ENCODE results near the gene FCHO1. TPM values are rescaled to one million over a fixed set of nuclear protein-coding genes. Genes with fewer than 3 reads are reported as not detected.

FCHO1 gene
- total RNA-seq, 1 donor from 2014 or later, result 2.4 TPM

DNA sequence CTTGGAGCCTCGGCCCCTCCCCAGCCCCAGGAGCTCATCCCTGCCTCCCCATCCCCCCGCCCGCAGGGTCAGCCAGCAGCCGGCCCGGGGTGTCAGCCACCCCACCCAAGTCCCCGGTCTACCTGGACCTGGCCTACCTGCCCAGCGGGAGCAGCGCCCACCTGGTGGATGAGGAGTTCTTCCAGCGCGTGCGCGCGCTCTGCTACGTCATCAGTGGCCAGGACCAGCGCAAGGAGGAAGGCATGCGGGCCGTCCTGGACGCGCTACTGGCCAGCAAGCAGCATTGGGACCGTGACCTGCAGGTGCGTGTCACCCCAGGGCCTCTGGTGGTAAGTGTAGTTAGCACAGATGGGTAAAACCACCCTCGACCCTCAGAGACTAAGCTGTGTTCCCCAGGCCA lies 18.1 kb upstream of the FCHO1 start:
- no peak for DNase-seq

DNA sequence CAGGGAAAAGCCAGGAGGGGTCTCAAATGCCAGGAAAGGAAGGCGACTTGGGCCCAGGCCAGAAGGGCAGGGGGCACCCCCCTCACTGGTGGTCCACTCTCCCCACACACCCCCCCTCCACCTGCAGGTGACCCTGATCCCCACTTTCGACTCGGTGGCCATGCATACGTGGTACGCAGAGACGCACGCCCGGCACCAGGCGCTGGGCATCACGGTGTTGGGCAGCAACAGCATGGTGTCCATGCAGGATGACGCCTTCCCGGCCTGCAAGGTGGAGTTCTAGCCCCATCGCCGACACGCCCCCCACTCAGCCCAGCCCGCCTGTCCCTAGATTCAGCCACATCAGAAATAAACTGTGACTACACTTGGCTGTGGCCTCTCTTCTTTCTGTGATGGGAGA lies 17.1 kb upstream of the FCHO1 start:
- no peak for DNase-seq

DNA sequence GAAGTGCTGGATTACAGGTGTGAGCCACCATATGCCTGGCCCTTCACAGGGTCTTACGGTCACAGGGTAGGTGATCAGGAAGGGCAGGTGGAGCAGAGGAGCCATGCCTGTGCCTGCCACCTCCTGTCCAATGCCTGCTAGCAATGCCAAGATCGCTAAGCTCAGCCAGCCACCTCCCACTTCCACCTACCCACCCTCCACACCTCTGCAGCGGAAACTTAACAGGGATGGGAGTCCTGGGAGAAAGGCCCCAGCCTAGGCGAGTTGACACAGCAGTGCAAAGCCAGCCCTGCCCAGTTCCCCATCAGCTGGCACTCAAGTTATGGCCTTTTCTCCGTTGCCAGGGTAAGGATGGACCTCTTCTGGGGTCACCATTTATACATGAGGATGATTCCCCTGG lies 15.9 kb upstream of the FCHO1 start:
- no peak for DNase-seq

DNA sequence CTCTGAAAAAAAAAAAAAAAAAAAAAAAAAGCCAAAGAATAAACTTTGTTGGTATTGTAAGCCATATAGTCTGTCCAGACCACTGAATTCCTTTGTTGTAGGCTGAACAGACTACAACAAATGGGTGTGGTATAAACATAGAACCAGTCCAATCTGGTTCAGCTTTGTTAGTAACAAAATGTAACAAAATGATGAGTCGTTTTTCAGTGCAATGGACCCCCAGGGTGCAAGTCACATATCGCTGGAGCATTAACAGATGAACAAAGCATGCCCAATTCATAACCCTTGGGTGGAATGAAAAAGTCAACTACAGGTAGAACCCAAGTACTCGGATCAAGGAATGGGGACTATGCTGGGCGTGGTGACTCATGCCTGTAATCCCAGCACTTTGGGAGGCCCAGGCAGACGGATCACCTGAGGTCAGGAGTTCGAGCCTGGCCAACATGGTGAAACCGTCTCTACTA lies 13.6 kb upstream of the FCHO1 start:
- DNase-seq, result no peak

DNA sequence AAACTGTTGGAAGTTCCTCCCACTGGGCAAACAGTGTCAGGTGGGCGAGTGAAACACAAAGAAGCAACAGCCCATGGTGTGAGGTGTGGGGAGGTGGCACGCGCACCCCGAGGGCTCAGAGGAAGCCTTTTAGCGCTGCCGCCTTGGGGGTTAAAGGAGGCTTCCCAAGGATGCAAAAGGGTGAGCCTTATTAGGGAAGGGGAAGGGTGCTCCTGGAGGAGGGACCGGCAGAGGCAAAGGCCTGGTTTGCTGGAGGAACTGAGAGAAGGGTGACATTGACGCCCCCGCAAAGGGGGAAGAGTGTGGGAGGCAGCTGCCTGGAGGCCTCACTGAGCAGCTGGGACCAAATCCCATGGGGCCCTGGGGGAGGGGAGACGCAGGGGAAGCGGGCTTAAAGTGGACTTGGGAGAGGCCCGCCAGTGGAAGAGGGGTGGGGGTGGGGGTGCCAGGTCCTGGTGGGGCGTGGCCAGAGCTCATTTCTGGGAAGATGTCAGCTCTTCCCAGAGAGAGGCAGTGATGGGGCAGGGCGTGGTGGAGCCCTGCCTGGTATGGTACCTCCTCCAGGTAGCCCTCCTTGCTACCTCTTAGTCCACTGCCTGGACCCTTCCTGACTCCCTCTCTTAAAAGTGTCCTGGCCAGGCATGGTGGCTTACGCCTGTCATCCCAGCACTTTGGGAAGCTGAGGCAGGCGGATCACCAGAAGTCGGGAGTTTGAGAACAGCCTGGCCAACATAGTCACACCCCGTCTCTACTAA lies 12.0 kb upstream of the FCHO1 start:
- no peak for DNase-seq

DNA sequence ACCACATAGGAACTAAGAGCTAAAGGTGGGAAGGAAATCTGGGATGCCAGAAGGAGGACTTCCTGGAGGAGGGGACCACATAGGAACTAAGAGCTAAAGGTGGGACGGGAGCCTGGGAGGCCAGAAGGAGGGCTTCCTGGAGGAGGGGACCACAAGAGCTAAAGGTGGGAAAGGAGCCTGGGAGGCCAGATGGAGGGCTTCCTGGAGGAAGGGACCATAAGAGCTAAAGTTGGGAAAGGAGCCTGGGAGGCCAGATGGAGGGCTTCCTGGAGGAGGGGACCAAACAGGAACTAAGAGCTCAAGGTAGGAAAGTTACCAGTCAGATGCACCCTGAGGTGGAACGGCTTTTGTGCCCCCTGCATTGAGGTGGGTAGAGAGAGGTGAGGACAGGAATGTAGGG lies 9.8 kb upstream of the FCHO1 start:
- no peak for DNase-seq

DNA sequence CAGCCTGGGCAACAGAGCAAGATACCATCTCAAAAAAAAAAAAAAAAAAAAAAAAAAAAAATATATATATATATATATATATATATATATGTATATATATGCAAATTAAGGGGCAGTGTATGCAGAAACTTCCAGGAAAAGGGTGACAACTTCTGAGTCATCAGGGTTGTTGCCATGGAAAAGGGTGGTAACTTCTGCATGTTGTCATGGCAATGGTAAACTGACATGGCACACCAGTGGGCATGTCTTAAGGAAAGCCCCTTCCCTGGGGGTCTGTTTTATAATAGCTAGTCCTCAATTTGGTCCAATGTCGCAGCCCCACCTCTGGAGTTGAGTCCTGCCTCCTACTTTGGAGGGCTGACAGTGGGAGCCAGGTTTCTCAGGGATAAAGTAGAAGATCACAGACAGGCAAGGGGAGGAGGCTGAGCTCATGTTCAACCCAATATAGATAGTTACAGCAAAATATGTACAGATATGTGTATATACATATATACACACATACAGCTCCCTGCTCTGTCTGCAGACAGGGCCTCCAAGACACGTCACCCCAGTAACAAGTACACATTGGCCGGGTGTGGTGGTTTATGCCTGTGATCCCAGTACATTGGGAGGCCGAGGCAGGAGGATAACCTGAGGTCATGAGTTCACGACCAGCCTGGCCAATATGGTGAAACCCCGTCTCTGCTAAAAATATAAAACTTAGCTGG lies 7.2 kb upstream of the FCHO1 start:
- DNase-seq, result no peak

DNA sequence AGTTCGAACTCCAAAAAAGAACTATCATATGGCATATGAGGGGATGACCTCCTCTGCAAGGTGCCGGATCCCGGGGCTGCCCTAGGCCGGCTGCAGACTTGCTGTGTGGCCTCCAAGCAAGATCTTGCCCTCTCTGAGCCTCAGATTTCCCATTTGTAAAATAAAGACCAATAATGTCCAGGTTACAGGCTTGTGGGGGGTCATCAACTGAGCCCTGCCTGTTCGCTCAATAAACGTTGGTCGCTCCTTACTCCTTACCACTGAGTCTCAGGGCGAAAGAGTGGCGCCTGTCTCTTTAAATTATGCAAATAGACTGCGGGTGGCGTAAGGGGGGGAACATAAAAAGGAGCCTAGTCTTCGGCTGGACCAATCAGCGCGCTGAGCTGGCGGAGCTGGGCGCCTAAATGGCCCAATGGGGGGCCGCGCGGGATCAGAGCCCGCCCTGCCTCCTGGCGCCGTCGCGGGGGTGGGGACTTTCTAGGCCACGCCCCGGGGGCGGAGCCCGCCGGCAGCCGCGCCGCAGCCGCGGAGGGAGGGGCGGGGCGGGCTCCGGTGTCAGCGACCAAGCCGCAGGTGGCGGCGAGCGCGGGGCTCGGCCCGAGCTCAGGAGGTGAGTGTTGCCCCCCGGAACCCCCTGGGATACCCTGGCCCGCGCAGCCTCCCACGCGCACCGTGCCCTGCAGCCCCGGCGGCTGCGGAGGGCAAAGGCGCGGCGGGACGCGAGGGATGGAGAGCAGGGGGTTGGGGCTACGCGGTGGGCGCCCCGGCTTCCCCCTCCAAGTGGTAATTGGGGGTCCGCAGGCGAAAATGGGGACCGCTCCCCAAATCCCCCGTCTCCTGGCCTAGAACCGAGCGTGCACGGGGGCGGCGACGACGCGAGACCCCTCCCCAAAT lies 3.8 kb upstream of the FCHO1 start:
- peak; percentile 62 for DNase-seq

DNA sequence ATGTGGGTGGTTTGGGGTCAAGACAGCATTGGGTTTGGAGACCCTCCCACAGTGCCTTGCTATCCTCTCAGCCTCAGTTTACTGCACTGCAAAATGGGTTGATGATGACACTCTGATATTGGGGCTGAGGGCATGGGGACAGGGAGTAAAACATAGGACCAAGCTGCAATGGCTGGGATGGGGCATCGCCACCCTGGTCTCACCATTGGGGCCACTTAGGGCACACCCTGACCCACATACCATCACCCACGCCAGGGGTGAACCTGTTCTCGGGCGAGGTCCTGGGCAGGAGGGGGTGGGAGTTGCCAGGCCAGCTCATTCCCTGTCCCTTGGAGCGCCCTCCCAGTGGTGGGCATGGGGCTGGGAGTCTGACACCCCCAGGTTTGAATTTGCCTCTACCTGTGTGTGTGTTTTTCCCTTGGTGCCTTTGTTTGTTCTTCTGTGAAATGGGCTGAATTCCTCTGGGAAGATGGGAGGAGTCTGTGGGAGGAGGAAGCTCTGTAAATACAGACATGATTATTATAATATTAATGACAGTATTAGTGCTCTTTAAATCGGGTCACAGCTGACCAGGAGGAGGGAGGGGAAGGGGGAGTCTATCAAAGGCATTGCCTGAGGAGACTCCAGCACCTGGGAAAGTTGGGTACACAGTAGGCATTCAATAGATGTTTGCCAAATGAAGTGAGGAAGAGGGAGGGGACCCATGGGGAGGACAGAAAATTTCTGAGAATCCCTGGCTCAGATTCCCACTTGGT lies 2.2 kb upstream of the FCHO1 start:
- no peak for DNase-seq

DNA sequence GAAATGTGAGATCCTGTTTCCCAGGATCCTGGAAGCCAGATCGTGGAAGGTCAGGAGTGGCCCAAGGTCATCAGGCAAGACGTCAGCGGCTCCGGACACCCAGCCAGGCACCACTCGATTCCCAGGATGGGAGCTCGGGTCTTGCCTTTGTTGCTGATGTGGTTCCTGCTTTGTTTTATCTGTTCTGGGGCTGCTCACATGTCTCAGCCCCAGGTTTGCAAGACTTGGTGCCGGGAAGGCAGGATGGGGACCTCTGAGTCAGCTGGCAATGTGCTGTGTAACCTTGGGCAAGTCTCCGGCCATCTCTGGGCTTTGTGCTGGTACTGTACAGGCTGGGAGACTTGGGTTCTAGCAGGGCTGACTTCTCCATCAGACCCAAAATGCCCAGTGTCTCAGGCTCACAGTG lies 1.4 kb upstream of the FCHO1 start:
- DNase-seq, result no peak

DNA sequence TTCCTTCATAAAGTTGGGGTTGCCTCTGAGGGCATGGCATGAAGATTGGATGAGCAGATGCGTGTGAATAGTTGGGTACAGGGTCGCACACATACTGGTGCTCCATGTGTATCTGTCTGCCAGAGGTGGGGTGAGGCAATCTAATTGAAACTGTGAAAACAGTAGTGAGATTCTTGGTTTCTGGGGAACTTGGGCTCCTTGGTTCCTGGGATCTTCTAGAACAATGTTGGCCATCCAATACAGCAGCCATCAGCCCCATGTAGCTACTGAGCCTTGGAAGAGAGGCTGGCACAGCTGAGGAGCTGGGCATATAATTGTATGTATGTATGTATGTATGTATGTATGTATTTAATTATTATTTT lies 616 bp downstream of the FCHO1 start:
- no peak for DNase-seq

DNA sequence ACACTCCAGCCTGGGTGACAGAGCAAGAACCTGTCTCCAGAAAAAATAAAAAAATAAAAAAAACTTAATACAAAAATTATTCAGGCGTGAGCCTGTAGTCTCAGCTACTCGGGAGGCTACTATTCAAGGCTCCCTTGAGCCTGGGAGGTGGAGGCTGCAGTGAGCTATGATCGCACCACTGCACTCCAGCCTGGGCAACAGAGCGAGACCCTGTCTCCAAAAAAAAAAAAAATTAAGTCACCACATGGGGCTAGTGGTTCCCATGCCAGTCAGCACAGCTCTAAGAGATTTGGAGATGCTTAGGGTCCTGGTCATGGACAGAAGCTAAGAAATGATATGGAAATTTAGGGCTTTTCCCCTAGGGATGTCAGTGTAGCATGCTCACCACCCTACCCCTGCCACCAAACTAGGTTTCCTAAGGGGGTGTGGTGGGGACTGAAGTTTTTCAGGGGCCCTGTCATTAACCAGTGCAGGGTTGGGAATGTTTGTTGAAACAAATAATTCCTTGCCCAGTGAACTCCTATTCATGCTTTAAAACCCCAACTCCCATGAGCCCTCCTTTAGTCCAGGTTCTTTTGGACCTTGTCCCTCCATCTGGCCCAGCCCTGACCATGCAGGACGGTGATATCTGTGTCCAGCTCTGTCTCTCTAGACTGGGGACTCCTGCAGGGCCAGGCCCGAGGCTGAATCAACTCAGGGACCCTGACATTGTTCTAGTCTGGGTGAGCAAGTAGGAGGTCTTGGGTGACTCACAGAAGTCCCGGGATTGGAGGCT lies 1.8 kb downstream of the FCHO1 start:
- no peak for DNase-seq

DNA sequence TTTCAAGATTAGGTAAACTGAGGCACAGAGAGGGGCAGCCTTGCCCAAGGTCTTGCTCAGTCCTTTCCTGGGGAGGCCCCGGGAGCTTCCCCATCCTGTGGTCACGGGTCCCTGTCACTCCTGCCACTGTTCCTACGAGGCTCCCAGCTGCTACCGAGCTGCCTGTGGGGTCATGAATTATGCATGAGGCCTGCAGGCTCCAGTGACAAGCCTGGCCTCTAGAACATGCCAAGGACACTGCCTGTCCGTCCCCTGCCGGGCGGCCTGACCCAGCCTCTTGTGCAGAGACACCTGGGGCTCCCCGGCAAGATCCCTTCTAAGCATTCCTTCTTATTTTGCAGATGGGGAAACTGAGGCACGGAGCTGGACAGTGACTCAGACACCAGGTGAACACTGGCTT lies 2.7 kb downstream of the FCHO1 start:
- DNase-seq, result no peak

DNA sequence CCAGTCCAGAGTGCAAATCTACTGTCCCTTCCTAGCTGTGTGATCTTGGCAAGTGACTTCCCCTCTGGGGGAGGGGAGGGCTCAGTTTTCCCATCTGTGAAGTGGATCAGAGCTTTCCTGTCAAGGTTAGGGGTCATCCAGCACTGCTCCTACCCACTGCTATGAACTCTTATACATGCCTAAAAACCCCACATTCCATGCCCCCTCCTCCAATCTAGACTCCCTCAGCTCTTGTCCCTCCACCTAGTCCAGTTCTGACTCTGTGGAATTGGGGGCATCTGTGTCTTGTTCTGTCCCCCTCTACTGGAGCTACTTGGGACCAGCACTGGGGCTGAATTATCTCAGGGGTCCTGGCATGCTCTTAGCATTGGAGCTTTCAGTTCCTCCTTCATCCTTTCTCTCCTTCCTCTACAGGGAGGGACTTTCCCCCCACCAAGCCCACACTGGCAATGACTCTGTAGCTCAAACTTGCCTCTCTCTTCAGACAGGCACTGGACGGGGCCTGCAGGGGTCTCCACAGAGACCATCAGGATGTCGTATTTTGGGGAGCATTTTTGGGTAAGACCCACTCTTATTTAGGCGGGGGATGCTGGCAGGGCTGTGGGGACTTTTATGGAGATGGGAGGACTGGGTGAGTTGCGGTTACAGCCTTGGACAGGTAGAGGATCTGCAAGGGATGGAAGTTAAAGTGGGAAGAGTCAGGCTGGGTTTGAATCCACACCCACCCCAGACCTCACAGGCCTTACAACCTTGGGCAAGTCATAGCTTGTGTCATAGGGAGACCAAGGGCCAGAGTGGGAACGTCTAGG lies 3.6 kb downstream of the FCHO1 start:
- no peak for DNase-seq

DNA sequence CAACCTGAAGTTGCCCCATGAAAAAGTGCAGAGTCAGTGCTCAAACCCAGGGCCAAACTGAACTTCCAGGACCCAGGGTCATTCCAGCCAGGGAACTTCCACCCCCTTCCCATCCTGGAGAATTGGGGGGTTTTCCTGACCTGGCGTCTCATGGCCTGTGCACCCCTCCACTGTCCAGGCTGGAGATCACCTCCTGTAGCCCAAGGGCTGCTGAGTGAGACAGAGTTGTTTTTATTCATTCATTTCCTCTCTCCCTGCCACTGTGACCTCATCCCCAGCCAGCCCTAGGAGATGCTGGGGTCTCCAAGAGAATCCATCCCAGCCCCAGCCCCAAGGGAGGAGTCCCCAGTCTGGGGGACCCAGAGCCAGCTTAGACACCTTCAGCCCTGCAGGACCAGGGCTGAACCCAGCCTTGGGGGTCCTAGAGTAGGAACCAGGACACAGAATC lies 4.2 kb downstream of the FCHO1 start:
- no peak for DNase-seq

DNA sequence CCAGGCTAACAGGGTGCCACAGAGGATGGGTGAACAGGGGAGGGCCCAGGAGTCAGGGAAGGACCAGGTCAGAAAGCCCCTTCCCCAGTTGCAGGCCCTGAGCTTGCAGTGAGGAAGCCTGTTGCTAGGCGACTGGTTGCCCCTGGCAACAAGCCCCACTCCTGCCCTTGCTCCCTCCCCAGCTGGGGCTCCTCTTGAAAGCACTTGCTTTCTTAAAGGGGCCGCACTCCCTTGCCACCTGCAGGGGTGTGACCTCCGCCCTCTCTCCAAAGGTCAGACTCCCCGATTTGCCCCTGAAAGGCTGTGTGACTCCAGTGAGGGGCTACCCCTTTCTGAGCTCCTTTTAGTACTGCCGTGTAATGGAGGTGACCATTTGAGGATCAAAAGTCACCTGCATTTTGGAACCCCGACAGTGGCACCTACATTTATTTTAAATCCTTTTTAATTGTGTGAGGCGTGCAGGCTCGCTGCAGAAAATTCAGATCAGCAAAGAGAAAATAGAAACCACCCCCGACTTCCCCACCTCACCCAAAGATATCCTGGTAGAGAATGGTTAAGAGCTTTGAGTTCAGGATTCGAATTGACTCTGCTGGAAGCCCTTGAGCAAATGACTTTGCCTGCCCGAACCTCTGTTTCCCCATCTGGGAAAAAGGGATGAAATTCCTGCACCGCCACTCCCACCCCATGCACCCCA lies 4.8 kb downstream of the FCHO1 start:
- no peak for DNase-seq

DNA sequence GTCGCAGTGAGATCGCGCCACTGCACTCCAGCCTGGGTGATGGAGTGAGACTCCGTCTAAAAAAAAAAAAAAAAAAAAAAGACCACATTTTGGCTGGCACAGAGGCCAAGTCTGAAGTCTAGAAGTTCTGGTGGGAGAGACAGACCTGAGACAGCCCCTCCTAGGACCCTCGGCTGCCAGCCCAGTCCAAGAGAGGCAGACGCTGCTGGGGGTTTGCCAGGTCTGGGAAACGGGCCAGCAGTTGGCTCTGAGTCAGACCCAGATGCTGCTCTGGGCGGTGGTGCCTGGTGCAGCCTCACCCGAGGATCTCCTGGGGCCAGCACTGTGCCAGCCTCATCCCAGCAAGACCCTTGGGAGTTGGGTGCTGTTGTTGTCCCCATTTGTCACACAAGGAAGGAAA lies 5.8 kb downstream of the FCHO1 start:
- DNase-seq, result no peak

DNA sequence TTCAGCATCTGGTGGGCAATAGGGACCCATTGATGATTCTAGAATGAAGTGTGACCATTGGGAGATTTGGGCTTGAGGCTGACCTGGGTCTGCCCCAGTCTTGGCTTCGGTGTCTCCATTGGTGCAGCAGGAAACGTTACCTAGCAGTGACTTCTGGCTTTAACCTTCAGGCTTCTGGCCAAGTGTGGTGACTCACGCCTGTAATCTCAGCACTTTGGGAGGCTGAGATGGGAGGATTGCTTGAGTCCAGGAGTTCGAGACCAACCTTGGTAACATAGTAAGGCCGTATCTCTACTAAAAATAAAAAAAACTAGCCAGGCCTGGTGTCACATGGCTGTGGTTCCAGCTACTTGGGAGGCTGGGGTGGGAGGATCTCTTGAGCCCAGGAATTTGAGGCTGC lies 7.2 kb downstream of the FCHO1 start:
- DNase-seq, result no peak

DNA sequence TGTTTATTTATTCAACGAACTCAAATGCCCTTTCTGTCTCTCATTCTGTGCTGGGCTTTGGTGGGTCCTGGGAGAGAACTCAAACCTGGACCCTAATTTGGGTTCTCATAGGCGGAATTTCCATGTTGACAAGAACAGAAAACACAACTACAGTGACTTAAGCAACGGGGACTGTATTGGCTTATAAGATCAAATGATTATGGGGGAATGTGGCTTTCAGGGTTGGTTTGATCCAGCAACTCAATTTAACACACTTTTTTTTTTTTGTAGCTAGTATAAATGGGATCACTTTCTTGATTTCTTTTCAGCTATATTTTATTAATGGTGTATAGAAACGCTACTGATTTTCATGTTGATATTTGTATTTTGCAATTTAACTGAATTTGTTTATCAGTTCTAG lies 9.9 kb downstream of the FCHO1 start:
- no peak for DNase-seq
